Sigmoid colon (tissue), 7 donors: ENCODE measurements around the gene HECTD3. TPM values are rescaled to one million over a fixed set of nuclear protein-coding genes. Genes with fewer than 3 reads are reported as not detected.

Experiments
- DNase-seq: peaks from one replicate; pipeline ENCODE4 v3.0.0-alpha.2; 2019
- H3K27ac ChIP-seq, 4 donors: fragments of 200-600 bp; sonication (generic); one replicate each; pipeline ENCODE4 v1.5.1; 2016 to 2019; ENCODE audit warnings: mild to moderate bottlenecking in 1 of 4
- H3K27me3 ChIP-seq, 3 donors: fragments of 200-600 bp; sonication (generic); one replicate each; pipeline ENCODE4 v1.5.1; 2019; ENCODE audit warnings: mild to moderate bottlenecking in 1 of 3
- H3K36me3 ChIP-seq, 4 donors: fragments of 200-600 bp; sonication (generic); one replicate each; pipeline ENCODE4 v1.5.1; 2016 to 2019
- H3K4me1 ChIP-seq, 4 donors: fragments of 200-600 bp; sonication (generic); one replicate each; pipeline ENCODE4 v1.5.1; 2017 to 2019
- H3K4me3 ChIP-seq, 4 donors: fragments of 200-600 bp; sonication (generic); one replicate each; pipeline ENCODE4 v1.5.1; 2017 to 2019; ENCODE audit warnings: mild to moderate bottlenecking in 2 of 4, moderate library complexity in 1 of 4
- H3K9me3 ChIP-seq, 4 donors: fragments of 200-600 bp in 3 of 4; sonication (generic) in 3 of 4; one replicate each; pipeline versions ENCODE4 v1.5.1 to v1.6.1; 2013 to 2019
- CTCF ChIP-seq, 4 experiments: fragments of 450-650 bp in 3 of 4; fragments of 200-600 bp in 1 of 4; IDR thresholded peaks; one replicate each; pipeline ENCODE4 v1.5.1; 2016 to 2019; ENCODE audit warnings: antibody characterized with exemption in 4 of 4, mild to moderate bottlenecking in 3 of 4, moderate library complexity in 2 of 4
- EP300 ChIP-seq, 4 donors: sonication (generic); formaldehyde crosslinking; IDR thresholded peaks; one replicate each; pipeline ENCODE4 v1.6.1; 2017; ENCODE audit warnings: antibody characterized with exemption in 4 of 4
- POLR2A ChIP-seq, 2 donors: fragments of 450-650 bp; IDR thresholded peaks; one replicate each; pipeline ENCODE4 v1.6.1; 2016; ENCODE audit warnings: antibody characterized with exemption in 2 of 2, mild to moderate bottlenecking in 2 of 2, moderate library complexity in 2 of 2
- POLR2AphosphoS5 ChIP-seq, 4 donors: sonication (generic); formaldehyde crosslinking; IDR thresholded peaks; one replicate each; pipeline ENCODE4 v1.6.1; 2017; ENCODE audit warnings: antibody characterized with exemption in 4 of 4
- whole genome bisulfite sequencing, 2 donors: extraction: QIAGEN DNeasy Blood & Tissue Kit; methylation state at CpG; one replicate each; pipeline ENCODE4 v1.1.7; 2013; 5-methylcytosine and 5-hydroxymethylcytosine counted together
- intact Hi-C: fragments of 100-400 bp; cut with DNase I; formaldehyde crosslinking; loops from one replicate; pipeline ENCODE4 v1.15.1; 2023
- polyA plus RNA-seq, 3 donors: library from polyadenylated mRNA; stranded (reverse); fragments of 200-250 nt; gene quantifications; one replicate each; pipeline ENCODE4 v1.2.3, GENCODE V29; 2013
- total RNA-seq, 4 donors: library from RNA; depleted of rRNA; stranded (reverse); fragments of >200 nt; gene quantifications; one replicate each; pipeline ENCODE4 v1.1.0, GENCODE V29; 2016
- donor health status: healthy with polysubstance abuse.
- donor health status: Bipolar disorder and iron deficiency.
- donor health status: healthy.

HECTD3 gene
- total and polyA plus RNA-seq, 7 donors = 23.9 to 74.2 (median 45.7) TPM

- TF ChIP-seq POLR2AphosphoS5 (IDR thresholded peaks at IDR 0.05) (no peak), CTCF (IDR thresholded peaks at IDR 0.05) (no peak), POLR2A (IDR thresholded peaks at IDR 0.05) (no peak), EP300 (IDR thresholded peaks at IDR 0.05) (no peak)
- Histone ChIP-seq H3K27me3 (no peaks in the 10 kb centered on the region), H3K4me1 (peaks cover 3 to 54% (median 50%) of the 10 kb centered on the region in 4 donors), H3K36me3 (peaks cover 16 to 38% (median 21%) of the 10 kb centered on the region in 4 donors), H3K27ac (peak overlapping the region; percentile 78 to 94 (median 85)), H3K9me3 (no peaks in the 10 kb centered on the region), H3K4me3 (peak overlapping the region; percentile 48 to 100 (median 82))
- intact Hi-C loops = loop anchor here (2.0 to 10.0 kb wide), 9 partner anchors 26 to 675 kb away; partner anchors contain the start of genes BEST4, EIF2B3, GPBP1L1 and MUTYH
- WGBS, 2 donors = 7 to 17% methylated on average over 21 of the region's 21 CpGs
- DNase-seq = peak; percentile 90
Measured at GRCh38 chr1:45012639-45013278, 1.6 kb upstream of the HECTD3 start.

GRCh38 chr1:45011837-45012638 is 914 bp upstream of the HECTD3 start, which contains the start of gene UROD:
TSS of gene UROD (plus strand) at chr1:45012254. CDS start at chr1:45012266, 12 bp downstream.
- TF ChIP-seq EP300 (IDR thresholded peaks at IDR 0.05) (peak in 1 of 4 donors; percentile 34), POLR2A (IDR thresholded peaks at IDR 0.05) (peak in 1 of 2 donors; percentile 13), CTCF (IDR thresholded peaks at IDR 0.05) (no peak), POLR2AphosphoS5 (IDR thresholded peaks at IDR 0.05) (peak; percentile 26 to 82 (median 66))

GRCh38 chr1:45009956-45010854 is 919 bp downstream of the HECTD3 start:
- no peaks in the 10 kb centered on the region for H3K9me3 ChIP-seq
- WGBS, 2 donors = 17 to 24% methylated on average over 41 of the region's 41 CpGs
- H3K27me3 ChIP-seq = no peaks in the 10 kb centered on the region
- peak overlapping the region; percentile 78 to 94 (median 85) for H3K27ac ChIP-seq
- TF ChIP-seq CTCF (IDR thresholded peaks at IDR 0.05) (no peak), POLR2A (IDR thresholded peaks at IDR 0.05) (no peak), POLR2AphosphoS5 (IDR thresholded peaks at IDR 0.05) (no peak), EP300 (IDR thresholded peaks at IDR 0.05) (no peak)
- peak overlapping the region; percentile 65 to 100 (median 82) for H3K4me3 ChIP-seq
- H3K4me1 ChIP-seq = peaks cover 3 to 54% (median 50%) of the 10 kb centered on the region in 4 donors
- peaks cover 41 to 54% (median 44%) of the 10 kb centered on the region in 4 donors for H3K36me3 ChIP-seq
- intact Hi-C loops = loop anchor here (5.0 to 10.0 kb wide), 6 partner anchors 168 to 677 kb away; partner anchors contain the start of genes BEST4, GPBP1L1, NASP and PTCH2
- DNase-seq = no peak

More at GRCh38 chr1:45011837-45012638, 914 bp upstream of the HECTD3 start, which contains the start of gene UROD:
- WGBS, 2 donors = 0% methylated on average over 21 of the region's 21 CpGs
- Histone ChIP-seq H3K4me1 (peaks cover 3 to 54% (median 50%) of the 10 kb centered on the region in 4 donors), H3K9me3 (no peaks in the 10 kb centered on the region), H3K27me3 (no peaks in the 10 kb centered on the region), H3K4me3 (peak within 1 kb of the TSS; percentile 65 to 100 (median 82)), H3K27ac (peak within 1 kb of the TSS; percentile 78 to 94 (median 85)), H3K36me3 (peaks cover 22 to 45% (median 28%) of the 10 kb centered on the region in 4 donors)
- peak; percentile 96 for DNase-seq
- intact Hi-C loops = loop anchor here (2.0 to 10.0 kb wide), 9 partner anchors 25 to 675 kb away; partner anchors contain the start of genes BEST4, EIF2B3, GPBP1L1 and MUTYH

- no peak for DNase-seq
- Histone ChIP-seq H3K4me3 (peak overlapping the region in 3 of 4 donors; percentile 67 to 100 (median 98)), H3K27me3 (no peaks in the 10 kb centered on the region), H3K9me3 (no peaks in the 10 kb centered on the region), H3K4me1 (peaks cover 3 to 48% (median 44%) of the 10 kb centered on the region in 4 donors), H3K36me3 (peaks cover 44 to 57% (median 50%) of the 10 kb centered on the region in 4 donors), H3K27ac (no peak overlapping the region)
- 95 to 96% methylated on average over 11 of the region's 11 CpGs for WGBS, 2 donors
- TF ChIP-seq POLR2A (IDR thresholded peaks at IDR 0.05) (no peak), CTCF (IDR thresholded peaks at IDR 0.05) (no peak), EP300 (IDR thresholded peaks at IDR 0.05) (no peak), POLR2AphosphoS5 (IDR thresholded peaks at IDR 0.05) (no peak)
- intact Hi-C loops = no loop called here
Measured at GRCh38 chr1:45009296-45009865, 1.7 kb downstream of the HECTD3 start.
